ENCODE results near the gene CITED1. TPM values are rescaled to one million over a fixed set of nuclear protein-coding genes. Genes with fewer than 3 reads are reported as not detected.

Gene CITED1
- not detected in 2 replicates for total RNA-seq

GRCh38 chrX:72305286-72306084 lies at the start of gene CITED1:
Gene CITED1, minus strand, starts transcription at chrX:72305914. Its CDS starts 3,045 bp downstream, at chrX:72302869.

Other genes with a start within 250 kb of the CITED1 start
- 0.44 and 0.60 TPM in 2 replicates for gene RTL5, start 174.0 kb downstream of the CITED1 start, total RNA-seq
- 8.0 and 12.2 TPM in 2 replicates for gene PIN4, start 124.2 kb downstream of the CITED1 start, total RNA-seq
- gene ERCC6L, start 66.9 kb downstream of the CITED1 start, total RNA-seq: 6.7 and 7.9 TPM in 2 replicates
- gene RPS4X, start 28.7 kb downstream of the CITED1 start, total RNA-seq: 1,036 and 1,062 TPM in 2 replicates